Mesendoderm (in vitro differentiated cells): ENCODE data around the gene AFF1.

Experiments used
- DNase-seq: peaks from one replicate; pipeline ENCODE4 v3.0.0; 2013
- H2AK5ac ChIP-seq: 2 replicates; pipeline ENCODE4 v1.6.1; 2013; ENCODE audit warnings: low read length, inconsistent platforms
- H2BK120ac ChIP-seq: 2 replicates; pipeline ENCODE4 v1.6.1; 2013; ENCODE audit warnings: low read depth, mild to moderate bottlenecking, low read length, moderate library complexity, mixed read lengths
- H2BK15ac ChIP-seq: replicated peaks from 2 replicates; pipeline ENCODE4 v1.6.1; 2013; ENCODE audit warnings: low read depth, mild to moderate bottlenecking, moderate library complexity
- H2BK5ac ChIP-seq: 2 replicates; pipeline ENCODE4 v1.6.1; 2013; ENCODE audit warnings: low read length, inconsistent platforms
- H3K18ac ChIP-seq: 2 replicates; pipeline ENCODE4 v1.6.1; 2013; ENCODE audit warnings: mild to moderate bottlenecking, low read length, mixed read lengths
- H3K23ac ChIP-seq: one replicate; pipeline ENCODE4 v1.6.1; 2013; ENCODE audit warnings: low read length
- H3K27ac ChIP-seq: 2 replicates; pipeline ENCODE4 v1.5.1; 2013; ENCODE audit warnings: low read depth, mild to moderate bottlenecking, inconsistent platforms, low read length, moderate library complexity
- H3K27me3 ChIP-seq: 2 replicates; pipeline ENCODE4 v1.6.1; 2013; ENCODE audit warnings: low read length, control low read depth, mild to moderate bottlenecking, inconsistent platforms; ENCODE audit not compliant: insufficient read depth, poor library complexity
- H3K36me3 ChIP-seq: 2 replicates; pipeline ENCODE4 v1.6.1; 2013; ENCODE audit warnings: low read length, inconsistent platforms; ENCODE audit not compliant: control insufficient read depth, insufficient read depth
- H3K4ac ChIP-seq: one replicate; pipeline ENCODE4 v1.6.1; 2013; ENCODE audit warnings: low read depth, mild to moderate bottlenecking, low read length, moderate library complexity
- H3K4me1 ChIP-seq: 2 replicates; pipeline ENCODE4 v1.6.1; 2013; ENCODE audit warnings: low read depth, low read length, inconsistent platforms; ENCODE audit not compliant: control insufficient read depth
- H3K4me2 ChIP-seq: 2 replicates; pipeline ENCODE4 v1.6.1; 2013; ENCODE audit warnings: low read length
- H3K4me3 ChIP-seq: 2 replicates; pipeline ENCODE4 v1.5.1; 2013; ENCODE audit warnings: mild to moderate bottlenecking, low read length
- H3K56ac ChIP-seq: one replicate; pipeline ENCODE4 v1.6.1; 2013; ENCODE audit warnings: low read length
- H3K79me1 ChIP-seq: 2 replicates; pipeline ENCODE4 v1.6.1; 2013; ENCODE audit warnings: low read length, inconsistent platforms
- H3K79me2 ChIP-seq: 2 replicates; pipeline ENCODE4 v1.6.1; 2013; ENCODE audit warnings: mild to moderate bottlenecking, low read length; ENCODE audit not compliant: control insufficient read depth, insufficient read depth
- H3K9ac ChIP-seq: 2 replicates; pipeline ENCODE4 v1.6.1; 2013; ENCODE audit warnings: low read length, inconsistent platforms
- H4K5ac ChIP-seq: one replicate; pipeline ENCODE4 v1.6.1; 2013; ENCODE audit warnings: low read length
- H4K8ac ChIP-seq: one replicate; pipeline ENCODE4 v1.6.1; 2013; ENCODE audit warnings: low read depth, mild to moderate bottlenecking, control low read depth, low read length, moderate library complexity
- WGBS: extraction: QIAGEN DNeasy Blood & Tissue Kit; methylation state at CpG from one replicate; pipeline ENCODE4 v1.1.7; 2013; ENCODE audit warnings: low lambda C conversion rate, missing lambda C conversion rate; ENCODE audit not compliant: insufficient coverage; ENCODE audit errors: extremely low coverage; 5-methylcytosine and 5-hydroxymethylcytosine counted together

The AFF1 gene

DNA sequence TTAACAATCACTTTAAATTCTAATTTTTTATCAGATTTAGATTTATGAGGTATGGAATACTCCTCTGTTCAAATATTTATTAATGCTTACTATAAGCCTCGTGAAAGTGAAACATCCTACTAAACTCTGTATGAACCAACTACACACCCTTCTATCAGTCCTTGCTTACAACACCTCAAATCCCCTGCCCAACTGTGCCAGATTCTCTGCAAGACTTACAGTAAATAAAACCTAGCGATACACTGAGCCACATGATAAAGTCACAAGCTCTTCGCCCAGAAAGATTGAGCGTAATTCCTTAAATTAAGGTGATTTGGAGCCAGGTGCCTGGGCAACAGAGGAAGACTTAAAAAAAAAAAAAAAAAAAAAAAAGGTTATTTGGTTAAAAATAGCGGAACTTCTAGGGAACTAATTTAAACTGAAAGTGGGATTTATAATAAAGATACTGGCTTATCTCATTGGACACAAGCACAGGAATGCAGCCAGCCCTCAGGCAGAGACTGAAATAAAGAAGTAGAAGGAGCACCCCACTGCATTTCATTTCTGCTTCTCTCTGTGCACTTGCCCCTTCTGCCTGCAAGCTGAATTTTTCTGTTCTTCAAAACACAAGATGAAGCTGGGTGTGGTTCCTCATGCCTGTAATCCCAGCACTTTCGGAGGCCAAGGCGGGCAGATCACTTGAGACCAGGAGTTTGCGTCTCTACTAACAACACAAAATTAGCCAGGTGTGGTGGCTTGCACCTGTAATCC is 25.1 kb upstream of the AFF1 start:
- H3K56ac ChIP-seq = no peak overlapping the region
- H3K9ac ChIP-seq = no peak overlapping the region
- no peak overlapping the region for H2BK5ac ChIP-seq
- no peak overlapping the region for H3K4me2 ChIP-seq
- H3K79me1 ChIP-seq = no peaks in the 10 kb centered on the region
- no peak overlapping the region for H3K27ac ChIP-seq
- no peaks in the 10 kb centered on the region for H3K27me3 ChIP-seq
- peaks cover 3% of the 10 kb centered on the region for H3K4me1 ChIP-seq
- no peak overlapping the region for H3K4me3 ChIP-seq
- no peaks in the 10 kb centered on the region for H3K79me2 ChIP-seq
- WGBS = no CpG with 5 or more reads among the region's 8 CpGs
- H2AK5ac ChIP-seq = no peak overlapping the region
- no peak overlapping the region for H2BK120ac ChIP-seq
- H3K18ac ChIP-seq = no peak overlapping the region
- H2BK15ac ChIP-seq = no peak overlapping the region
- DNase-seq = no peak
- H3K4ac ChIP-seq = no peak overlapping the region
- H3K36me3 ChIP-seq = no peaks in the 10 kb centered on the region
- H4K8ac ChIP-seq = no peak overlapping the region
- H3K23ac ChIP-seq = no peak overlapping the region
- H4K5ac ChIP-seq = no peak overlapping the region

DNA sequence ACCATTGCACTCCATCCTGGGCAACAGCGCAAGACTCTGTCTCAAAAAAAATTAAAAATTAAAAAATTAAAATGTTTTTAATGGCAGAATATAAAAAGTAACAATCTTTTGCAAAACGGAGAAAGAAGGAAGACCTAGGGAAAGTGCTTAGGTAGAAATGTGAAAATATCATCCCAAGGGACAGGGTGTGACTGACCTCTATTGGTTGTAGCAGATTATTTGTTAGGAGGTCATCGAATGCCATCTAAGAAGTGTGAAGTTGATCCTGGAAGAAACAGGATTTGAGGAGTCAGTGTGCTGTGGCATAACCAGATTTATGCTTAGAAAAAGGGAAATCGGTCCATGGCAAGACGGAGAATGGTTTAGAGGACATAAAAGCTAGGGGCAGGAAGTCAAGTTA is 24.4 kb upstream of the AFF1 start:
- H3K23ac ChIP-seq = no peak overlapping the region
- H2BK15ac ChIP-seq = no peak overlapping the region
- no peak overlapping the region for H3K56ac ChIP-seq
- H2AK5ac ChIP-seq = no peak overlapping the region
- no peak overlapping the region for H3K27ac ChIP-seq
- no peak overlapping the region for H2BK120ac ChIP-seq
- H3K36me3 ChIP-seq = no peaks in the 10 kb centered on the region
- WGBS = no CpG with 5 or more reads among the region's 5 CpGs
- H3K4me2 ChIP-seq = no peak overlapping the region
- DNase-seq = no peak
- no peaks in the 10 kb centered on the region for H3K79me1 ChIP-seq
- no peak overlapping the region for H3K9ac ChIP-seq
- H3K4me3 ChIP-seq = no peak overlapping the region
- no peak overlapping the region for H4K5ac ChIP-seq
- H3K4me1 ChIP-seq = peaks cover 3% of the 10 kb centered on the region
- H2BK5ac ChIP-seq = no peak overlapping the region
- no peaks in the 10 kb centered on the region for H3K79me2 ChIP-seq
- no peak overlapping the region for H4K8ac ChIP-seq
- no peak overlapping the region for H3K4ac ChIP-seq
- H3K18ac ChIP-seq = no peak overlapping the region
- no peaks in the 10 kb centered on the region for H3K27me3 ChIP-seq

DNA sequence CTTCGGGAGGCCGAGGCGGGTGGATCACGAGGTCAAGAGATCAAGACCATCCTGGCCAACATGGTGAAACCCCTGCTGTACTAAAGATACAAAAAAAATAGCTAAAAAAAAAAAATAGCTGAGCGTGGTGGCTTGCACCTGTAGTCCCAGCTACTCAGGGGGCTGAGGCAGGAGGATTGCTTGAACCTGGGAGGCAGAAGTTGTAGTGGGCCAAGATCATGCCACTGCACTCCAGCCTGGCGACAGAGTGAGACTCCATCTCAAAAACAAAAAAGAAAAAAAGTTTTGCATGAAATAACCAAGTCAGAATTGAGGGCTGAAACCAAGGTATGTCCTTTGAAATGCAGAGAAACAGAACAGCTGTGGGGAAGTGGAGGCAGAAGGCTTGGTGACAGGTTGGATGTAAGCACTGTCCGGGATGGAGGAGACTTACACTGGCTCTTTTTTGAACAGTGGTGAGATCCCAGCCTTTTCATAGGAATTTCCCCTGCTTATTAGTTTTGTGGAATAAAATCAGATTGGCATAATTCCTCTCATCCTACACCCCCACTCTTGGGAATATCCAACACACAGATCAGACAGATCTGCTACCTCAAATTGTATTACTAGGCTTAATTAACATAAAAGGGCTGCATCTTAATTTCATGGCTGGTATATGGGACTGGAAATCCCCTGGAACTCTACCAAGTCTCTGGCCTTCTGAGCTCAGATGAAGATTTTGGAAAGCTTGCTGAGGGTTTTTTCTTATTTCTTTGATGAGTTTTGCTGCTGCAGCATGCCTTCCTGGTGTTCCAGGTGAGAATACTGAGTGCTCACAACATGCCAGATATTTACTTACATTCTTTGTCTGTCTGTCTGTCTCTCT is 23.8 kb upstream of the AFF1 start:
- Histone ChIP-seq H3K23ac (no peak overlapping the region), H4K8ac (no peak overlapping the region), H3K9ac (no peak overlapping the region), H2BK120ac (no peak overlapping the region), H3K27ac (no peak overlapping the region), H2BK15ac (no peak overlapping the region), H3K36me3 (no peaks in the 10 kb centered on the region), H3K4me1 (peaks cover 3% of the 10 kb centered on the region), H3K56ac (no peak overlapping the region), H3K4me3 (no peak overlapping the region), H2BK5ac (no peak overlapping the region), H3K79me2 (no peaks in the 10 kb centered on the region), H3K4ac (no peak overlapping the region), H3K79me1 (no peaks in the 10 kb centered on the region), H3K4me2 (no peak overlapping the region), H3K27me3 (no peaks in the 10 kb centered on the region), H4K5ac (no peak overlapping the region), H3K18ac (no peak overlapping the region), H2AK5ac (no peak overlapping the region)
- no CpG with 5 or more reads among the region's 7 CpGs for WGBS
- no peak for DNase-seq

DNA sequence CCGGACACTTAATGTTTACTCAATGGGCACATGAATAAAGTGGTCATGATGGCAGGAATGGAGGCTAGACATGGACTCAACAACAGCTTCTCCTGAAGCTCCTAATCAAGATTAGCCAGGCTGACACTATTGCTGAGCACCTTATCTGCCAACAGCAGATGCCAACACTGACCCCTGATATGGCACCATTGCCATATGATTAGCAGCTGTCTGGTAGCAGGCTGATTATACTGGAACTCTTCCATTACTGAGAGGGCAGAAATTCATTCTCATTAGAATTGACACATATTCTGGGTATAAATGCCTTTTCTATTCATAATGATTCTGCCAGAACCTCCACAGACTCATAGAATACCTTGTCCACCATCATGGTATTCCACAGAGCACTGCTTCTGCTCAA is 18.4 kb upstream of the AFF1 start:
- Histone ChIP-seq H3K23ac (no peak overlapping the region), H3K79me1 (no peaks in the 10 kb centered on the region), H3K56ac (no peak overlapping the region), H3K27ac (no peak overlapping the region), H3K4me2 (no peak overlapping the region), H3K4ac (no peak overlapping the region), H3K4me3 (no peak overlapping the region), H3K27me3 (no peaks in the 10 kb centered on the region), H4K5ac (no peak overlapping the region), H4K8ac (no peak overlapping the region), H2AK5ac (no peak overlapping the region), H2BK5ac (no peak overlapping the region), H3K18ac (no peak overlapping the region), H2BK120ac (no peak overlapping the region), H3K9ac (no peak overlapping the region), H2BK15ac (no peak overlapping the region), H3K79me2 (no peaks in the 10 kb centered on the region), H3K36me3 (no peaks in the 10 kb centered on the region), H3K4me1 (no peaks in the 10 kb centered on the region)
- DNase-seq = no peak
- no CpG with 5 or more reads among the region's 1 CpG for WGBS

DNA sequence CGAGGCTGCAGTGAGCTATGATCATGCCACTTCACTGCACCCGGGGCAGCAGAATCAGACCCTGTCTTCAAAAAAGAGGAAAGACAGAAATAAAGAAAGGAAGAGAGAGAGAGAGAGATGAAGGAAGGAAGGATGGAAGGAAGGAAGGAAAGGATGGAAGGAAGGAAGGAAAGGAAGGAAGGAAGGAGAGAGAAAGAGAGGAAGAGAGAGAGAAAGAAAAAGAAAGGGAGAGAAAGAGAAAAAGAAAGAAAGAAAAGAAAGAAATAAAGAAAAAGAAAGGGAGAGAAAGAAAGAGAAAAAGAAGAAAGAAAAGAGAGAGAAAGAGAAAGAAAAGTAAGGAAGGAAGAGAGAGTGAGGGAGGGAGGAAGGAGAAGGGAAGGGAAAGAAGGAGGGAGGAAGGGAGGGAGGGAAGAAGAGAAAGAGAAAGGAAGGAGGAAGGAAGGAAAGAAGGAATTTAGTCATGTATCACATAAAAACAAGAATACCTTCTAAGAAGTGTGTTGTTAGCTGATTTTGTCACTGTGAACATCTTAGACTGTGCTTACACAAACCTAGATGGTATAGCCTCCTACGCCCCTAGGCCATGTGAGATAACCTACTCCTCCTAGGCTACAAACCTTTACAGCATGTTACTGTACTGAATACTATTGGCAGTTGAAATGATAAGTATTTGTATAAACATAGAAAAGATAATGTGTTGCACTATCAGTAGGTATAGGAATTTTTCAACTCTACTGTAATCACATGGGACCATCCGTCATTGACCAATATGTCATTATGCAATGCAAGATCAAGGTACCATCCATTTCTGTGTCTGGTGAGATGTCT is 17.4 kb upstream of the AFF1 start:
- no CpG with 5 or more reads among the region's 4 CpGs for WGBS
- no peak overlapping the region for H4K5ac ChIP-seq
- no peak for DNase-seq
- no peak overlapping the region for H4K8ac ChIP-seq
- no peaks in the 10 kb centered on the region for H3K79me2 ChIP-seq
- H3K27ac ChIP-seq = no peak overlapping the region
- no peak overlapping the region for H3K9ac ChIP-seq
- no peak overlapping the region for H2BK5ac ChIP-seq
- H3K4ac ChIP-seq = no peak overlapping the region
- no peak overlapping the region for H3K56ac ChIP-seq
- no peak overlapping the region for H3K4me2 ChIP-seq
- H3K79me1 ChIP-seq = no peaks in the 10 kb centered on the region
- H2BK15ac ChIP-seq = no peak overlapping the region
- H3K18ac ChIP-seq = no peak overlapping the region
- H3K23ac ChIP-seq = no peak overlapping the region
- H2BK120ac ChIP-seq = no peak overlapping the region
- no peak overlapping the region for H2AK5ac ChIP-seq
- no peaks in the 10 kb centered on the region for H3K36me3 ChIP-seq
- no peak overlapping the region for H3K4me3 ChIP-seq
- H3K27me3 ChIP-seq = no peaks in the 10 kb centered on the region
- H3K4me1 ChIP-seq = no peaks in the 10 kb centered on the region
